VCaP (cell line): ENCODE measurements around the gene ZNF444.

Experiments
- H3K27ac ChIP-seq: fragments of 450-650 bp; 2 replicates; pipeline ENCODE4 v1.5.1; 2017
- CTCF ChIP-seq: fragments of 450-650 bp; conservative IDR thresholded peaks from 2 replicates; pipeline ENCODE4 v1.5.1; 2017; ENCODE audit warnings: mild to moderate bottlenecking, moderate library complexity

Gene ZNF444

DNA sequence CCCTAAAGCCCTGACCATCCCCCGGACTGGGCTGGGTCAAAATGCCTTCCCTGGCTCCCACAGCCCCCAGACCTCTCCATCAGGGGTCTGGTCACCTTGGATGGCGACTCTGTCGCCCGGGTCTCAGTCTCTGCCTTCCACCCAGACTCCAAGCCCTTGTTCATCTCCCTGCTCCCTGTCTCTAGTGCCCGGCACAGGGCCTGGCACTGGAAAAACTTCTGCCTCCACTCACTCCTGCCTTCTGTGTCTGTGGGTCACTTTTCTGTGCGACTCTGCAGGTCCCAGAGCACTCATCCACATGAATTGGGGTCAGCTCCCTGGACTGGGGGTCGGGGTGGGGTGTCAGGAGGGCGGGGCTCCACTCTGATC is 21.1 kb upstream of the ZNF444 start:
- no peak for TF ChIP-seq CTCF
- peak overlapping the region; percentile 97 for H3K27ac ChIP-seq

DNA sequence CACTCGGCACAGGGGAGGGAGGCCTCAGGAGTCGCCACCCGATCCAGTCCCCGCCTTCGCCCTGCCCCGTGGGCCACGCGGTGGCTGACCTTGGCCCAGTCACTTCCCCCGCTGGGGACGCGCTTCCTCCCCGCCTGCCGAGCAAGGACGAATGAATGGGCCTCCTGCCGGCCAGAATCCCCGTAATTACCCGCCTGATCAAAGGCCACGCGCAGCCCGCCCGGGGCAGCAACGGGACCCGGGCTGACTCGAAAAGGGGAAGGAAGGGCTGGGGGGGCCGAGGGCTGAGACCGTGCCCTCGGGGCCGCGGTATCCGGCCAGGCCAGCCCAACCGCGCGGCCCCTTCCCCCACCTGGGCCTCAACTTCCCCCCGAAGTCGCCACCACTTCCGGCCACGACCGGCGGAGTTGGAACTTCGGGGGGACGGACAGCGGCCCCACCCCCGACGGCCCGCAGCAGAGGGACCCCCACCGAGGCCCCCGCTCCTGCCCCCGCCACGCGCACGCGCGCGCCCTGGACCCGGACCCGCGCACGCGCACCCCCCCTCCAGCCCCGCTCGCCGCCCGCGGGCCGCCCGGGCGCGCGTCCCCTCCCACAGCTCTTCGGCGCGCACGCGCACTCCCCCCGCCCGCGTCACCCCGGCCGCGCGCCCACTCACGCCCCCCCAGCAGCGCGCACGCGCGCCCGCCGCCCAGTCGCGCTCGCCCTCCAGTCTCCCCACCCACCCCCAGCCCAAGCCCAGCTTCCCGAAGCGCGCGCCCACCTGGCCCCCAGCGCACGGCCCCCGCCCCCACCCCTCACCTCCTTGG is 20.5 kb upstream of the ZNF444 start:
- H3K27ac ChIP-seq = peak overlapping the region; percentile 97
- peak; percentile 18; the same call in 1 of the 2 replicates for TF ChIP-seq CTCF

- no peak for TF ChIP-seq CTCF
- peak within 1 kb of the TSS; percentile 97 for H3K27ac ChIP-seq
These were observed 19.6 kb upstream of the ZNF444 start, which contains the start of gene ZNF787 for GRCh38 chr19:56121180-56122167. Gene ZNF787, minus strand, starts transcription at chr19:56121295. Its CDS starts 18,078 bp downstream, at chr19:56103217.

DNA sequence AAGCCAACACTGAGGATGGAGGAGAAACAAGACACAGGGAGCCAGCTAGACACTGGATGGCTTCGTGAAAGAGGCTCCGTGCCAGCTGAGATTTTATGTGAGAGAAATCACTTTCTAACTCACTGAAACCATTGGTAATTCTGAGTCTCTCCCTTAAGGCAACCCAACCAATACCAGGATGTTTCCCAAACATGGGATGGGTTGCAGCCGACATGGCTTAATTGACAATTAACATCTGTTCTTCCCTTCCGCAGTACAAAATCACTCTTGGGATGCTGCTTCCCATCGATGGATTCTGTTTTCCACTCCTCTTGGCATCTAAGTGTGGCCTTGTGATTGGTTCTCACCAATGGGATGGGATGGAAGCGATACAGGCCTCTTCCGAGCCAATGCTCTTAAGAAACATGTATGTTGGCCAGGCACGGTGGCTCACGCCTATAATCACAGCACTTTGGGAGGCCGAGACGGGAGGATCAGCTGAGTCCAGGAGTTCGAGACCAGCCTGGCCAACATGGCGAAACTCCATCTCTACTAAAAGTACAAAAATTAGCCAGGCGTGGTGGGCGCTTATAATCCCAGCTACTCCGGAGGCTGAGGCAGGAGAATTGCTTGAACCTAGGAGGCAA is 17.7 kb upstream of the ZNF444 start:
- no peak overlapping the region for H3K27ac ChIP-seq
- no peak for TF ChIP-seq CTCF

DNA sequence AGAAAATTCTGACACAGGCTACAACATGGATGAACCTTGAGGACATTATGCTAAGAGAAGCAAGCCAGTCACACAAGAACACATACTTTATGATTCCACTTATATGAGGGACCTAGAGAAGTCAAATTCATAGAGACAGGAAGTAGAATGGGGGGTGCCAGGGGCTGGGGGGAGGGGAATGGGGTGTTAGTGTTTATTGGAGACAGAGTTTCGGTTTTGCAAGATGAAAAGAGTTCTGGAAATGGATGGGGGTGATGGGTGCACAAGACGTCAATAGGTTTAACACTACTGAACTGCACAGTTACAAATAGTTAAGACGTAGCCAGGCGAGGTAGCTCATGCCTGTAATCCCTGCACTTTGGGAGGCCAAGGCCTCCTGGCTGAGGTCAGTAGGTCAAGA is 16.5 kb upstream of the ZNF444 start:
- H3K27ac ChIP-seq = no peak overlapping the region
- TF ChIP-seq CTCF = no peak

DNA sequence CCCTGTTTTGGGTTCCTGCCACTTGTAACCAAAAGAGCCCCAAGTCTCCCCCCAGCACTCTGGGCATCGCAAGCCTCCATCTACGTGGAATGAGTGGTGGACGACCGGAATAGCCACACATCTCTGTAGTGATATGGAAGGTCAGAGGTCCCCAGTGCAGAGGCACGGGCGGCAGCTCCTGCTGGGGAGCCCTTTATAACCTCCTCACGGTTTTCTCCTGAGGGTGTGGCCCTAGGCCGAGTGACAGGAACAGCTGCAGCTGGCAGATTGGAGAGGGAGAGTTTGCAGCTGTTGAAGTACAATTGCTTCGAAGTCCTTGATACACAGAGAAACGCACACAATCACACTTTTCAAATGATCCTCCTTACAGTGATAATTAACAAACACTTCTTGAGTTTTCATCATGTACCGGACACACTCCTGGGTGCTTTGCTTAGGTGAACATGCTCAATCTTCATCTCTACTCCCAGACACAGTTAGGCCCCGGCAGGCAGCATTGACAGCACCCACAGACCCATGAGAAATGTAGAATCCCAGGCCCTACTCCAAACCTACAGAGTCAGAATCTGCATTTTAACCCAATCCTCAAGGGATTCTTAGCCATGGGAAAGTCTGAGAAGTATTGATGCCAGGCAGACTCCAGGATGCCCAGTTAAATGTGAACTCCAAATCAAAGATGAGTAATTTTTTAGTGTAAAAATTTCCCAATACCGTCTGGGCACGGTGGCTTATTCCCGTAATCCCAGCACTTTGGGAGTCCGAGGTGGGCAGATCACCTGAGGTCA is 15.1 kb upstream of the ZNF444 start:
- no peak overlapping the region for H3K27ac ChIP-seq
- TF ChIP-seq CTCF = no peak
